Fibroblast of skin of back (primary cell): ENCODE results near the gene KCNAB1.
"Not testable (repeated sequence)": the region's sequence is repeated elsewhere in the genome, so short reads cannot be mapped to it uniquely, and the experiment has no call there.

Experiments
- DNase-seq: peaks from one replicate; pipeline ENCODE4 v3.0.0-alpha.2; 2013

KCNAB1 gene

GRCh38 chr3:156176629-156177210, 56.3 kb downstream of the KCNAB1 start:
- DNase-seq, result no peak

- peak; percentile 44 for DNase-seq
Observed at GRCh38 chr3:156180077-156180476, 59.7 kb downstream of the KCNAB1 start.

DNA sequence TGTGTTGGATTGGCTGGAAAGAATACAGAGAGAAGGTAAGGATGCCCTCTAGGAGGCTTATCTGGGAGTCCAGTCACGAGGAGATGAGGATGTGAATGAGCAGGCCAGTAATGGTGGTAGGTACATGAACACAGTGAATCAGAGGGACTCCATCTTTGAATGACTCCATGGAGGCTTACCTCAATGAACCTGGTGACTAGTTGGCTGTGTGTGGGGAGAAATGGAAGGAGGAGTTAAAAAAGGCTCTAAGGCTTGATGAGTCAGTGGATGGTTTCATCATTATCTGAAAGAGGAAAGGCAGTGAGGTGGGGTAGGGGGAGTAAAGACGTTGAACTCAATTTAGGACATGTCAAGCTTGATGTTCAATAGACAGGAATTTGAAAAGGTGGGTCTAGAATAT, 61.1 kb downstream of the KCNAB1 start:
- DNase-seq, result peak; percentile 21

- no peak for DNase-seq
Observed at GRCh38 chr3:156183396-156183795, 63.0 kb downstream of the KCNAB1 start.

DNA sequence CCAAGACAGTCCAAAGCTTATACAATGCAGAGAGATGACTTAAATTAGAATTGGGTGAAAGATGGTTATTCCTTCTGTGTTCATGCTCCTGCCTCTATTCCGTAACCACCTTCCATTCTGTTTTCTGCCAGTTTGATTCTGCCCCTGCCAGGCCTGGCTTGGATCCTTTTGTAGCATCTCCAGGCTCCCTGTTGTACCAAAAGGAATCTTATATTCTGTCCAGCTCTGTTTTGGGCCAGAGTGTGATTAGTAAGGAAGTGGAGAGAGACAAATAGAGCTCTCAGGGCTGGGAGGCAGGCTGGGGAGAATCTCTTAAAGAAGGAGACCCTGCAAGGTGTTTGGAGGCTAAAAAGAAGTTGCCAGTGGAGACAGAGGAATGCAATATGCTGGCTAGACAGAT, 63.8 kb downstream of the KCNAB1 start:
- no peak for DNase-seq

- peak; percentile 47 for DNase-seq
Observed at GRCh38 chr3:156187146-156187769, 66.9 kb downstream of the KCNAB1 start.

GRCh38 chr3:156188757-156189156, 68.4 kb downstream of the KCNAB1 start:
- no peak for DNase-seq

DNA sequence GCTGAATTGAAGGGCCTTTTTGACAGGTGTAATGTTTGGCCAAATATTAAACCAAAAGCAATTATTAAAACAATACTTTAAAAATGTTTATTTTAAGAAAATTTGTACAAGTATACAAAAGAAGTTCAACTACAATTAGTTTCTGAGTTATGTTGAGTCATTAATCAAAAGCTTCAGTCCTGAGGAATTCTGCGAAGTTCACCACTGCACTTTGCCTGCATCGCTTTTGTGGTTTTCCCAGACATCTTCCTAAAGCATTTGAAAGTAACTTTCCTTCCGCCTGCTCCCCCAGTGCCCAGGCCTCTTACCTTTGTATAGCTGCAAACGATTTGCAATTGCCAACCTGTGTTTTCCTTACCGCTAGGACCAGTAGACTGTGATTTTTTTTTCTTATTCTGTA, 69.5 kb downstream of the KCNAB1 start:
- DNase-seq, result no peak

DNA sequence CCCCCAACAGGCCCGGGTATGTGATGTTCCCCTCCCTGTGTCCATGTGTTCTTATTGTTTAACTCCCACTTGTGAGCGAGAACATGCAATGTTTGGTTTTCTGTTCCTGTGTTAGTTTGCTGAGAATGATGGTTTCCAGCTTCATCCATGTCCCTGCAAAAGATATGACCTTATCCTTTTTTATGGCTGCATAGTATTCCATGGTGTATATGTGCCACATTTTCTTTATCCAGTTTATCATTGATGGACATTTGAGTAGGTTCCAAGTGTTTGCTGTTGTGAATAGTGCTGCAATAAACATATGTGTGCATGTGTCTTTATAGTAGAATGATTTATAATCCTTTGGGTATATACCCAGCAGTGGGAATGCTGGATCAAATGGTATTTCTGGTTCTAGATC, 74.6 kb downstream of the KCNAB1 start:
- not testable (repeated sequence) for DNase-seq

DNA sequence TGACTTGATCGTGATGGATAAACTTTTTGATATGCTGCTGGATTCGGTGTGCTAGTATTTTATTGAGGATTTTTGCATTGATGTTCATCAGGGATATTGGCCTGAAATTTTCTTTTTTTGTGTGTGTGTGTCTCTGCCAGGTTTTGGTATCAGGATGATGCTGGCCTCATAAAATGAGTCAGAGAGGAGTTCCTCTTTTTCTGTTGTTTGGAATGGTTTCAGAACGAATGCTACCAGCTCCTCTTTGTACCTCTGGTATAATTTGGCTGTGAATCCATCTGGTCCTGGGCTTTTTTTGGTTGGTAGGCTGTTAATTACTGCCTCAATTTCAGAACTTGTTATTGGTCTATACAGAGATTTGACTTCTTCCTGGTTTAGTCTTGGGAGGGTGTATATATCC, 76.8 kb downstream of the KCNAB1 start:
- DNase-seq, result not testable (repeated sequence)

GRCh38 chr3:156201411-156202405, 81.3 kb downstream of the KCNAB1 start:
- DNase-seq, result no peak

DNA sequence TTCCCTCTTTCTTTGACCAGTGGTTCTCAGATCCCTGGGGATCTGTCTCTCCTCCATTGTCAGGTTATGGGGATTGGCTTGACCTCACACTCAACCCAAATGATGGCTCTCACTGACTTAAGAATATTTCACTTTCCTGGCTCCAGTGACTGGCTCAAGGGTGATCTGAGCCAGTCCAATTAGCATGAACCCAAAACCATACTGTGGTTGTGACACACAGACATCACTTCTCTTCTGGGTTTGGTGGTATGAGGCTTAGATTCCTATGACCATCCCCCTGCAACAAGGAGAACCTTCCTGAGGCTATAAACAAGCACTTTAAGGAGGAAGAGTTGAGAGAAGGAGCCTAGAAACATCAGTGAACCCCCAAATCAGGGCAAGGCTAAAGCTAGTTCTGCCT, 85.8 kb downstream of the KCNAB1 start:
- no peak for DNase-seq

GRCh38 chr3:156207802-156208685, 87.7 kb downstream of the KCNAB1 start:
- DNase-seq, result no peak

DNA sequence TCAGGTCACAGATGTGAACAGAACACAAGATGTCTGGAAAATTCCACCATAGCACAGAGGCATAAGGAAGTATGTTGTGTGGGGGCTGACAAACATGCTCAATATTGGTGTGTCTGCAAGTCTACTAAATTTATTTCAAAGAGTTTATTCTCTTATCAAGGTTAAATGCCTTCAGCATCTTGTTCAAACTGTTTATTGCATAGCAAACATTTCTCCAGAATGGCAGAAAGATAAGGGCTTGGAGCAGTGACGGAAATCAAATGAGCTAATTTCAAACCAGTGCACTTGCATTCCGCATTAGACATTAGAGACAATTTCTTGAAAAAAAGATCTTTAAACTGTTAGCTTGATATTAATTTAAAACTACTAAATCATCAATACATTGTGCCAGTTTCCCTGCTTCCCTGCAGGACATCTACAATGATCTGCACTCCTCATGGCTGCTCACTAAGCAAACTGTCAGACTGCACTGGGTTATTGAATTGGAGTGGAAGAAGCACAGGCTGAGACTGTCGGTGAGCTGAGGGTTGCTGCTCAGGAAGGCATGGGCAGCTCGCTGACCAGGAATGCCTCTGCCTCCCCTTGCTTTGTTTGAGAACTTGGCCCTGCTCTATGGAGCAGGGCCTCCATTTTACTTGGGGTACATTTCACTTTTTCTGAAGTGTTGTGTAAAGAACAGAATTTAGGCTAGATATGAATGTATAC, 89.4 kb downstream of the KCNAB1 start:
- DNase-seq, result no peak

- no peak for DNase-seq
Observed at GRCh38 chr3:156211583-156211982, 91.2 kb downstream of the KCNAB1 start.

DNA sequence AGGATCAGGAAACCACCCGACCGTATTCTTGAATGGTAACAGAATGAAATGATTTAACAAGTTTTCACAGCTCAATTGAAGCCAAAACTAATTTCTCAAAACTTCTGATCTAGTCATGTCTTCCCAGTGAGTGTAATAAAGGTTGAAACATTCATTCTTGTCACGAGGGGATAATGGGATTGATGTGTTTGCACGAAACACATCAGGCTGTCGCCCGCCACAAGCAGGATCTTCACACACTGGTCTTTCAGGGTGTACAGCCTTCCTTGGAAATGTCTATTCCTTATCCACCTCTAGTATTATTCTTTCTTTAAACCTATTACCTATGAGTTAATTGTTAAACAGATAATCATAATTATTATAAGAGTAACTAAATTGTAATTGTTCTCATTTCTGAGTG, 94.3 kb downstream of the KCNAB1 start:
- no peak for DNase-seq

- DNase-seq, result no peak
Observed at GRCh38 chr3:156215751-156216150, 95.4 kb downstream of the KCNAB1 start.

DNA sequence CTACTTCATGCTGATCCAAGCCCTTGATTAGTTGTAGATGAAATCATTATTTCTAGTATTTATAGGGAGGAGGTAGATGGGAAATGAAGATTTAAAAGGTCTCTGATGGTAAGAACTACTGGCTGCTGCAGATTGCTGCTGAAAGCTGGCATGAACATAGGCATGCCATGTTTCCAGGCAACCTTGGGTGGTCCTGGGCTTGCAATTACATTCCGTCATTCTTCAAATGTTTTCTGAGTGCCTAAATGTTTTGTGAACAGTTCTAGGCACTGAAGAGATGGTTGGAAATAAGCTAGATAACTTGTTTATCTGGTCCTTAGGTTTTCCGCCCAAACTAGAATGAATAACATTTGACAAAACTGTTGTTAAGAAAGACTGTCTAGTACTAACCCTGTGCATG, 95.8 kb downstream of the KCNAB1 start:
- peak; percentile 16 for DNase-seq

DNA sequence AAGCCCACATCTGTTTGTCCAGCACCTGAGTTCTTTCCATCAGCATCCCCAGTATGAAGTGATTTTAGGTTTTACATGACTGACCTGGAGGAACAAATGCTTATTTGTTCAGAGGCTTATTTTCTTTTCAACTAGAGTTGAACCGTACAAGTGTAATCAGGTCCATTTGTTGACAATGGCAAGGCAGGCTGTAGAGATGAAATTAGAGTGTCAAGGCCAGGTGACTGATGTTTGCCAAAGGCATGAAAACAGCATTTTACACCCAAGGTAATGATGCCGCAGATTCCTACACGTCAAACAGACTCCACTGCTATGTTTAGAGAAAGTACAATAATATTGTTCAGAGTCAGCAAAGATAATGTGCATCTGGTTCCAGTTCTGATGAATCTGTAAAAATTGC, 96.5 kb downstream of the KCNAB1 start:
- no peak for DNase-seq

- DNase-seq, result peak; percentile 27
Observed at GRCh38 chr3:156217674-156218352, 97.4 kb downstream of the KCNAB1 start.

GRCh38 chr3:156218353-156218744, 98.0 kb downstream of the KCNAB1 start:
- DNase-seq, result no peak
